Measurements from ENCODE around the gene SLC46A3.

SLC46A3 gene

DNA sequence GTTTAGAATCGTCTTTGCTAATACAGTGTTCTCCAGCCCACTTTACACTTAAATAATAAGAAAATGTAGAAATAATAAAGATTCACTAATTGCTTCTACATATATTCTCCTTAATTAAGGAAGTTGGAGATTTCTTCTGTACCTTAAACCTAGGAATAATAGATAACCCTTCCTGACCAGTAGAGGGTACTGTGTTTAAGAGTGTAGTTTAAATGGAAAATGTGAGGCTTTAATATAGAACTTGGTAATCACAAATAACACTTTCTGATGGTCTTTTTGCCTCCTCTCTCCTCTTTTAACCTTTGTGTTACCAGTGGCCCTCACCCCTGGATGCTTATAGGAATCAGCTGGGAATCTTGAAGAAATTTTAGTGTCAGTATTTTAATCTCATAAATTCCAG, 39.1 kb downstream of the SLC46A3 start:
- no peak overlapping the region for H3K4me3 ChIP-seq (ENCODE audit: low read length)
- no peak for TF ChIP-seq ZNF274 (IDR thresholded peaks at IDR 0.05; ENCODE audit: low read depth, low read length)

DNA sequence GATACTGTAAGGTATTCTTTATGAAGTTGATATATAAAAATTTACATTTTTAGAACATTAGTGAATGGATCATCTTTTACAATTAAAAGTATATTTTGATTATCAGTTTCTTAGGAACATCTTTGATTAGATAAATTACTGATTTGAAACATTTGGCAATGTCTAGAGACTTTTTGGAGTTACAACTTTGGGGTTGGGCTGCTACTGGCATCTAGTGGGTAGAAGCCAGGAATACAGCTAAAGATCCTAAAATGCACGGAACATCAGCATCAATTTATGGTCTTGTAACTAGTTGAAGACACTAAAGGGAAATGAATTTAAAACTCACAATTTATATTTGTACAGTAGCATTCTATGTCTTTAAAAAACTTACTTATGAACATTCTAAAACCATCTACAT, 40.0 kb downstream of the SLC46A3 start:
- TF ChIP-seq ZNF274 (IDR thresholded peaks at IDR 0.05; ENCODE audit: low read depth, low read length) = no peak
- no peak overlapping the region for H3K4me3 ChIP-seq (ENCODE audit: low read length)

GRCh38 chr13:28671126-28671792, 47.5 kb downstream of the SLC46A3 start:
- H3K4me3 ChIP-seq (ENCODE audit: low read length) = no peak overlapping the region
- no peak for TF ChIP-seq ZNF274 (IDR thresholded peaks at IDR 0.05; ENCODE audit: low read depth, low read length)

- no peak overlapping the region for H3K4me3 ChIP-seq (ENCODE audit: low read length)
- no peak for TF ChIP-seq ZNF274 (IDR thresholded peaks at IDR 0.05; ENCODE audit: low read depth, low read length)
These were observed 51.8 kb downstream of the SLC46A3 start for GRCh38 chr13:28666897-28667488.

- TF ChIP-seq ZNF274 (IDR thresholded peaks at IDR 0.05; ENCODE audit: low read depth, low read length) = no peak
- peak overlapping the region; percentile 85 for H3K4me3 ChIP-seq (ENCODE audit: low read length)
These were observed 59.2 kb downstream of the SLC46A3 start for GRCh38 chr13:28659621-28659970.

- TF ChIP-seq ZNF274 (IDR thresholded peaks at IDR 0.05; ENCODE audit: low read depth, low read length) = no peak
- H3K4me3 ChIP-seq (ENCODE audit: low read length) = peak within 1 kb of the TSS; percentile 85
These were observed 59.8 kb downstream of the SLC46A3 start, which contains the start of gene POMP for GRCh38 chr13:28658796-28659620. TSS of gene POMP (plus strand) at chr13:28659130. CDS start at chr13:28659185, 55 bp downstream.

DNA sequence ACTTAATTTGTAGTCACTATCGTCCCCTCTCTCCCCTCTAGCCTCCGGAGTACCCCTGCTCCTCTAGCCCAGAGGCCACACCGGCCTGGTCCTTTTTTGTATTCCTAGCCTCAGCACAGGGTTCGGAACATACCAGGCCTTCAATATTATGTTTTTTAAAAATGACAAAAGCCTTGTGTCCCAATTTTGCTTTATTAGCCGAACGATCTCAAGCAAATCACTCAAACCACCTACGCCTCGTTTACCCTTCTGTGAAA, 60.3 kb downstream of the SLC46A3 start:
- TF ChIP-seq ZNF274 (IDR thresholded peaks at IDR 0.05; ENCODE audit: low read depth, low read length) = no peak
- H3K4me3 ChIP-seq (ENCODE audit: low read length) = peak overlapping the region; percentile 85

DNA sequence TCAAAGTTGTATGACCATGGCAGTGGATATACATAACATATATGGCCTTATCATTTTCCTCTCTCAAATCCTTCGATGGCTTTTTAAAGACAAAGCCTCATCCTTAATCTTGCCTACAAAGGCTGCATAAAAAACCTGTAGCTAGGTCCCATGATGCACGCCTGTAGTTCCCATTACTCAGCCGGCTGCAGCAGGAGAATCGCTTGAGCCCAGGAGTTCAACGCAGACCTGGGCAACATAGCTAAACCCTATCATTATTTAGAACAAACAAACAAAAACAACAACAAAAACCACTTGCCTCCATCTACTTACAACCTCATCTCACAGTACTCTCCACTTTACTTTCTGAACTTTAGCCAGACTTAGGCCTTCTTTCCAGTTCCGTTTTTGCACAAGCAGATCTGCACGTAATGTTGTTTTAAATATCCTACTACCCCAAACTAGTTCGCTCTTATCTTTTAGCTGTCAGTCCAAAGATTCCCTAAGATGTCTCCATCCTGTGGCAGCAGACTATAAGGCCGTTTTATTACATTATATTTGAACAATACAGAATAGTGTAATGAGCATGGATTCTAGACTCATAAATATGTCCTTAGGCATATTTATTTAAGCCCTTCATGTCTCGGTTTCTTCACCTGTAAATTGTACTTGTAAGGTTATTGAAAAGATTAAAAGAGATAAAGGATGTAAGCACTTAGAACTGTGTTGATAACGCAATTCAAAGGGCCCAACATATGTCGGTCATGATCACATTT, 60.8 kb downstream of the SLC46A3 start:
- no peak for TF ChIP-seq ZNF274 (IDR thresholded peaks at IDR 0.05; ENCODE audit: low read depth, low read length)
- H3K4me3 ChIP-seq (ENCODE audit: low read length) = peak overlapping the region; percentile 85

DNA sequence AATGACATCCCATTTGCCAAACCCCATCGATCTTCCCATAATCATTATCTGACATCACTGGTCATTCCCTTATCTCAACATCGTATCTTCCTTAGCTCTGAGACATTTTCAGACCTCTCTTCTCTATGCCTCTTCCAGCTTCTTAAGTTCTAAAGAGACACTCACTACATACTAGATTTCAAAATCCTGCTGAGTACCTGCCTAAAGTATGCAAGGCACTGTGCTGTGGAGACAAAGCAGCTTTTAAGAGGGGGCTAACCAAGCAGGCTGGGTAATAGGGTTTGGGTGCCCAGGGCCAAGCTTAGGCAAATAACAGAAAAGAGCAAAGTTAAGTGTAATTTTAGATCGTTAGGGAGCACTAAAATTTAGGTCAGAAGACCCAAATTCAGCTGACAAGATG, 63.2 kb downstream of the SLC46A3 start:
- TF ChIP-seq ZNF274 (IDR thresholded peaks at IDR 0.05; ENCODE audit: low read depth, low read length) = no peak

DNA sequence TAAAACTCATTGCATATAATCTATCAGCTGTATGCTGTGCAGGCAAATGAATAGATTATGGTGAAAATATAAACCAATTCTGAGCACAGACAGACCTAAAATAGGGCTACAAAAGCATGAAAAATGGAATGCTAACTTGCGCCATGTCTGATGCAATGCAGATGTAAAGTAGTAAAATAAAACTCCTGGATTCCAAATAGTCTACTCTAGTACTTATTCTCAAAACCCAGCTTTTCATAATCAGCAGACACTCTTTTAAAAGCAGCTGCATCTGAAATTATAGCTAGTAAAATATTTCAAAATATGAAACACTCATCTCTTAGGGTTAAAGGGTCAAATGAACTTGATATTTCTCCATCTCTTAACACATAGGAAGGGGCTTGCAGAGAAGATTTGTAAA, 64.5 kb downstream of the SLC46A3 start:
- no peak overlapping the region for H3K4me3 ChIP-seq (ENCODE audit: low read length)
- TF ChIP-seq ZNF274 (IDR thresholded peaks at IDR 0.05; ENCODE audit: low read depth, low read length) = no peak

More for the DNA sequence above, 63.2 kb downstream of the SLC46A3 start:
- no peak overlapping the region for H3K4me3 ChIP-seq (ENCODE audit: low read length)

- no peak for TF ChIP-seq ZNF274 (IDR thresholded peaks at IDR 0.05; ENCODE audit: low read depth, low read length)
- no peak overlapping the region for H3K4me3 ChIP-seq (ENCODE audit: low read length)
These were observed 65.7 kb downstream of the SLC46A3 start for GRCh38 chr13:28653111-28653510.

DNA sequence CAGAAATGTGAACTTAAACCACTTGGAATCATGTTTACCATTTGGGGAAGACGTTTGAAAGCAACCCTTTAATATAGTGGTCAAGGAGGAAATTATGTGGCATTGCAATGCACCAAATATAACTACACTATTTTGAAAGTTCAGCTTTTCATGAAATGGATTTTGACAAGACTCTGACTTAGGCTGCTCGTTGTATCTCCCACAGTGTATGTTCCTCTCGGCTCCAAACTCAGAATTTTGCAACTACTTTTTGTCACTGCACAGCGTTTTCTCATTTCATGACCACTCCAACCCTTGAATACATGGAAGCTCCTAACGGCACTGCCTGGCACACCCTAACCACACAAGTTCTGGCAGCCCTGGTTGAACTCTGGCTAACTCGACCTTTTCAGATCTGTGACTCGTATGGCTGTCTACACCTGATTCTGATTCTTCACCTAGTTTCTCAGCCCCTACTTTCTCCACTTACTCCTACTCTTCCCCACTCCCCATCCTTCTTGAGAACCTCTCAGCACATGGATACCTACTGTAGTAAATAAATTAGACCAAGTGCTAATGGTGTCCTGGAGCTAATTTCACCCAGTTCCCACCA, 66.9 kb downstream of the SLC46A3 start:
- TF ChIP-seq ZNF274 (IDR thresholded peaks at IDR 0.05; ENCODE audit: low read depth, low read length) = no peak
- H3K4me3 ChIP-seq (ENCODE audit: low read length) = no peak overlapping the region

DNA sequence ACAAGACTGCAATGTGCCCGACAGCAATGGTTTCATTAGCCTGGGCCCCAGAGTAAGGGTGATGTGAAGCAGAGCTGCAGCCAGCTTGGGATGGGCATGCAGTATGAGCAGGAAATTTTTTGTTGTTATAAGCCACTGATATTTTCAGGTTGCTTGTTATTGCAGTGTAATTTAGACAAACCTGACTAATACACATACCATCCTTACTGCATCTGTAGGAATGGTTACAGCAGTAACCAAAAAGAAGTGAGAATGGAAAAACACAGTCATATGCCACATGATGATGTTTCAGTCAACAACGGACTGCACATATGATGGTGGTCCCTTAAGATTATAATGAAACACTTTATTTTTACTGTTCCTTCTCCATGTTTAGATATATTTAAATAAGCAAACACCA, 68.5 kb downstream of the SLC46A3 start:
- H3K4me3 ChIP-seq (ENCODE audit: low read length) = no peak overlapping the region
- TF ChIP-seq ZNF274 (IDR thresholded peaks at IDR 0.05; ENCODE audit: low read depth, low read length) = no peak
